Activated CD8-positive, alpha-beta T cell treated with anti-CD3 and anti-CD28 coated beads for 36 hours (primary cell): ENCODE measurements around the gene RPUSD1. TPM values are rescaled to one million over a fixed set of nuclear protein-coding genes. Genes with fewer than 3 reads are reported as not detected.

Experiments used
- ATAC-seq: fragments of 200-7000 bp; cut with Tn5 transposase; one replicate; pipeline ENCODE4 v1.10.0; 2021; ENCODE audit warnings: mild to moderate bottlenecking, moderate library complexity
- CTCF ChIA-PET: fragments of 350-600 bp; sonication (Branson Sonifier 250); formaldehyde crosslinking; loops from one replicate; lab custom pipeline; 2021; ENCODE audit warnings: antibody characterized with exemption; lab: Charles Lee
- POLR2A ChIA-PET: fragments of 350-600 bp; sonication (Branson Sonifier 250); formaldehyde crosslinking; loops from one replicate; lab custom pipeline; 2021; ENCODE audit warnings: antibody characterized with exemption; lab: Charles Lee
- DNase-seq: peaks from one replicate; pipeline ENCODE4 v3.0.0-alpha.2; 2020
- H3K27ac Mint-ChIP-seq: one replicate; pipeline ENCODE4 v1.8.0; 2021; ENCODE audit warnings: mild to moderate bottlenecking, mixed read lengths
- H3K27me3 Mint-ChIP-seq: one replicate; pipeline ENCODE4 v1.8.0; 2021; ENCODE audit warnings: mixed read lengths
- H3K36me3 Mint-ChIP-seq: one replicate; pipeline ENCODE4 v1.8.0; 2021; ENCODE audit warnings: low read depth, mixed read lengths
- H3K4me1 Mint-ChIP-seq: one replicate; pipeline ENCODE4 v1.8.0; 2021; ENCODE audit warnings: low read depth, mixed read lengths
- H3K4me3 Mint-ChIP-seq: one replicate; pipeline ENCODE4 v1.8.0; 2021; ENCODE audit warnings: mild to moderate bottlenecking, moderate library complexity, mixed read lengths
- H3K9me3 Mint-ChIP-seq: one replicate; pipeline ENCODE4 v1.8.0; 2021; ENCODE audit warnings: mixed read lengths
- intact Hi-C: fragments of 100-400 bp; cut with micrococcal nuclease; formaldehyde crosslinking; loops from one replicate; pipeline ENCODE4 v1.10.0; 2022
- total RNA-seq, 2 experiments: library from RNA; stranded (reverse); gene quantifications; one replicate each; pipeline ENCODE4 v1.2.3, GENCODE V29; 2021
- TF ChIP-seq, protein P1 (sequence below): fragments of 200-600 bp; IDR thresholded peaks from one replicate; pipeline ENCODE4 v1.8.0; 2022; ENCODE audit warnings: antibody characterized with exemption, mild to moderate bottlenecking

The RPUSD1 gene
- total RNA-seq, 2 experiments from 2014 or later, result 17.1 to 18.1 TPM

DNA sequence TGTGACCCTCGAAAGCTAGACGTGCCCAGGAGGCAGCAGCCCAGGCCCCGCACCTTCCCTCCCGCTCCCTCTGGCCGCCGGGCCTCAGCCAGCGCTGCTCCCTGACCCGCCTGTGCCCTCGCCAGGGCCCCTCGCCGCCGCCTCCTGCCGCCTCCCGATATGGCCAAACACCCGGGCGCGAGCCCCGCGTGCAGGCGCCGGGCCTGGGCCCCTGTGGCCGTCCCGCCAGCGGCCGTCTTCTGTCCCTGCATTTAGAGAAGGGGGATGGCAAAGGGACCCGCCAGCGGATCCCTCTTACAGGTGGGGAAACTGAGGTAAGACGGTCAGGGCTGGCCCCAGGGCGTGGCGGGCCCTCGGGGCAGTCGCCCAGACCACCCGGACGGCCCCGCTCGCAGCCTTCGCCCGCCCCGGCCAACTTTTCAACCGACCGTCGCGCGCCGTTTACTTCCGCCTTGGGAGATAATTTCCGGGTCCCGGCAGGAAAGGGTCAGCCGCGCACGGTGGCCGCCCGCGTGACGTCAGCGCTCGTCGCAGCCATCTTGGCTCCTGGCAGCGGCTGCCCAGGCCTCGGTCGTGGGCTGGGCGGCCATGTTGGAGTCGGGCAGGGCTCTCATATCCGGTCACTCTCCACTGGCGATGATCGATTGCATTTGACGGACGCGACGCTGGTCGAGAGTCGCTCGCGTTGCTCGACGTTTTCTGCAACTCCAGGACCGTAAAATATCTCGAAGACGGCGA, 19.3 kb upstream of the RPUSD1 start:
- POLR2A ChIA-PET, result interaction anchor here (0.6 to 1.6 kb wide), 5 partner anchors 11 to 107 kb away, joined by 3 to 6 read pairs (median 3); partner anchors contain the start of gene CHTF18
- DNase-seq, result peak; percentile 93
- peak; percentile 98 for ATAC-seq
- intact Hi-C loops, result no loop called here
- Mint-ChIP-seq H3K4me1 (peaks cover 11% of the 10 kb centered on the region), H3K36me3 (peaks cover 3% of the 10 kb centered on the region), H3K27ac (peak overlapping the region; percentile 97), H3K4me3 (peak overlapping the region; percentile 98), H3K9me3 (no peaks in the 10 kb centered on the region), H3K27me3 (peaks cover 4% of the 10 kb centered on the region)
- CTCF ChIA-PET, result interaction anchor here (1.1 to 1.4 kb wide), 3 partner anchors 19 to 95 kb away, joined by 3 to 6 read pairs (median 3); partner anchors contain the start of gene CHTF18
- TF ChIP-seq, protein P1, sequence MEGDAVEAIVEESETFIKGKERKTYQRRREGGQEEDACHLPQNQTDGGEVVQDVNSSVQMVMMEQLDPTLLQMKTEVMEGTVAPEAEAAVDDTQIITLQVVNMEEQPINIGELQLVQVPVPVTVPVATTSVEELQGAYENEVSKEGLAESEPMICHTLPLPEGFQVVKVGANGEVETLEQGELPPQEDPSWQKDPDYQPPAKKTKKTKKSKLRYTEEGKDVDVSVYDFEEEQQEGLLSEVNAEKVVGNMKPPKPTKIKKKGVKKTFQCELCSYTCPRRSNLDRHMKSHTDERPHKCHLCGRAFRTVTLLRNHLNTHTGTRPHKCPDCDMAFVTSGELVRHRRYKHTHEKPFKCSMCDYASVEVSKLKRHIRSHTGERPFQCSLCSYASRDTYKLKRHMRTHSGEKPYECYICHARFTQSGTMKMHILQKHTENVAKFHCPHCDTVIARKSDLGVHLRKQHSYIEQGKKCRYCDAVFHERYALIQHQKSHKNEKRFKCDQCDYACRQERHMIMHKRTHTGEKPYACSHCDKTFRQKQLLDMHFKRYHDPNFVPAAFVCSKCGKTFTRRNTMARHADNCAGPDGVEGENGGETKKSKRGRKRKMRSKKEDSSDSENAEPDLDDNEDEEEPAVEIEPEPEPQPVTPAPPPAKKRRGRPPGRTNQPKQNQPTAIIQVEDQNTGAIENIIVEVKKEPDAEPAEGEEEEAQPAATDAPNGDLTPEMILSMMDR, result no peak

DNA sequence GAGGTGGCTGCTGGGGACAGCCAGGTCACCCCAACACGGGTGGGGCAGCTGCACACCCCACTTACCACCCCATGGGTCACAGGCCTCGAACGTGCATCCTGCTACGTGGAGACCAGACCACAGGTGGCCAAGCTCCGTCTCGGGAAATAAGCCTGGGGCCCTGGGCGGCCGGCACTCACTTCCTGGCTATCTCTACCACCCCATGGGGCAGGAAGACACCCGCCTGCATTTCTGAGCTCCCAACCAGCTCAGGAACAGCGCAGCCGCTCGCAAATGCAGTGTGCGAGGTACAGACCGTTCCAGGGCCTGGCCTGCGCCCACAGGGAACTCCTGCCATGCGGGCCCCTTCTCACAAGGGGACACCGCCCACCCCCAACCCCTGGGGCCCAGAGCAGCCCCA, 17.3 kb upstream of the RPUSD1 start:
- Mint-ChIP-seq H3K27ac (no peak overlapping the region), H3K27me3 (peaks cover 3% of the 10 kb centered on the region), H3K9me3 (no peaks in the 10 kb centered on the region), H3K4me1 (peaks cover 11% of the 10 kb centered on the region), H3K36me3 (peaks cover 3% of the 10 kb centered on the region), H3K4me3 (no peak overlapping the region)
- intact Hi-C loops, result no loop called here
- TF ChIP-seq, protein P1, result no peak
- ChIA-PET POLR2A (no interaction called here), CTCF (no interaction called here)
- no peak for DNase-seq
- no peak for ATAC-seq

DNA sequence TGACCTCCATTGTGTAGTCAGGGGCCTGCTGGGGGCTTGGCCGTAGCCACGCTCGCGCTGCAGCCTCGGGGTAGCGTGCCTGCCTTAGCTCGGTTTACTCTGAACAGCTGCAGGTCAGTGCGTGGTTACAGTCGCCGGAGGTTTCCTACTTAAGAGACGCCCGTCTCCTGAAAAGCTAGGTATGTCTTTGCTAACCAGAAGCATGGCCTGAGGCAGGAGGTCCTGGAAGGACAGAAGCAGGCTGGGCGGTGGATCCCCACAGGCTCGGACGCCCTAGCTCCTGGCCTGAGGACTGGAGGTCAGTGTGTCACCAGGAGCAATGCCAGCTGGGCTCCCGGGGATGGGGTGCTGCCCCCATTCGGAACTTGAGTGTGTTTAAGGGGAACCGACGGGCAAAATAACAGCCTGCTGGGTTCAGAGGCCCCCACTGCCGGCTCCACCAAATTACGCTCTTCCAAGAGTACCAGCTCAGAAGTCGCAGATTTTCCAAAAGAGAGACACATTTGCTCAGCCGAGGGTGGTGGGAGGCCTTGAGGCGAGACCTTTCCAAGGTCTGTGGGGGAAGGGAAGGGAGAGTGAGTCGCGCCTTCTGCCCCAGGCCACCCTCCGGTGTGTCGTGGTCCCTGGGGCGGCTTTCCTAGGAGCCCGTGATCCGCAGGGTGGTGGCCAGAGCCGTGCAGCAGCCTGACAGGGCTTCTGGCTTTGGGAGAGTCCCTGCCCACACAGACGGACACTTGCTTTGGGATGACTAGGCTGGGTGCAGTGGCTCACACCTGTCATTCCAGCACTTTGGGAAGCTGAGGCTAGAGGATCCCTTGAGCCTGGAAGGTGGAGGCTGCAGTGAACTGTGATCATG, 16.2 kb upstream of the RPUSD1 start:
- intact Hi-C loops, result no loop called here
- H3K4me1 Mint-ChIP-seq, result peaks cover 11% of the 10 kb centered on the region
- ATAC-seq (no peak), DNase-seq (no peak)
- ChIA-PET CTCF (interaction anchor here (0.7 to 1.4 kb wide), 2 partner anchors 83 to 92 kb away, joined by 3 to 4 read pairs; partner anchors contain the start of gene ANTKMT), POLR2A (interaction anchor here (0.9 to 2.1 kb wide), 3 partner anchors 15 to 19 kb away, joined by 3 to 5 read pairs (median 3); no protein-coding TSS in a partner anchor)
- peaks cover 3% of the 10 kb centered on the region for H3K36me3 Mint-ChIP-seq
- H3K27me3 Mint-ChIP-seq, result peaks cover 3% of the 10 kb centered on the region
- no peaks in the 10 kb centered on the region for H3K9me3 Mint-ChIP-seq
- TF ChIP-seq, protein P1, result no peak
- no peak overlapping the region for H3K4me3 Mint-ChIP-seq
- no peak overlapping the region for H3K27ac Mint-ChIP-seq

DNA sequence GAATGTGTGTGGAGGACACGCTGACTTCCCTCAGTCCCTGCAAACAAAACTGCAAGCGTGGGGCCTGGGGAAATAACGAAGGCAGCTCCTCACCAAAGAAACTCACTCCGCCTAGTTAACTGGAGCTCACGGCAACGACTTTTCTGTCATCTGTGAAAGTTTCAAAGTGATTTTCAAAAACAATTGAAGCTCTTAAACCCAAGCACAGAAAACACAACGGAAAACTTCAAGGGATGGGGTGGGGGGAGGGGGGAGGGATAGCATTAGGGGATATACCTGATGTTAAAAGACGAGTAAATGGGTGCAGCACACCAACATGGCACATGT, 15.5 kb upstream of the RPUSD1 start:
- CTCF ChIA-PET, result interaction anchor here (1.4 kb wide), 1 partner anchor 82 kb away, joined by 4 read pairs; the partner anchor contains the start of gene ANTKMT

More for the DNA sequence above, 15.5 kb upstream of the RPUSD1 start:
- no peak for ATAC-seq
- DNase-seq, result no peak
- Mint-ChIP-seq H3K4me3 (no peak overlapping the region), H3K27ac (no peak overlapping the region), H3K36me3 (peaks cover 3% of the 10 kb centered on the region), H3K9me3 (no peaks in the 10 kb centered on the region), H3K27me3 (peaks cover 3% of the 10 kb centered on the region), H3K4me1 (peaks cover 11% of the 10 kb centered on the region)
- intact Hi-C loops, result no loop called here
- TF ChIP-seq, protein P1, result no peak
- POLR2A ChIA-PET, result interaction anchor here (0.9 to 2.1 kb wide), 3 partner anchors 14 to 18 kb away, joined by 3 to 5 read pairs (median 3); no protein-coding TSS in a partner anchor
